ENCODE data around the gene VSIR. TPM values are rescaled to one million over a fixed set of nuclear protein-coding genes. Genes with fewer than 3 reads are reported as not detected.

The VSIR gene
- total RNA-seq, 6 experiments from 2014 or later = 6.1 to 17.1 (median 10.1) TPM

- H3K27ac ChIP-seq = peak overlapping the region; percentile 78 to 84 (median 79)
- H3K4me3 ChIP-seq = peak overlapping the region in 1 of 3 donors; percentile 56
- WGBS (ENCODE audit: insufficient coverage, low coverage, low lambda C conversion rate, missing lambda C conversion rate) = 0% methylated on average over 1 of the region's 2 CpGs
- no peaks in the 10 kb centered on the region for H3K36me3 ChIP-seq
- H3K9me3 ChIP-seq = no peaks in the 10 kb centered on the region
- H3K4me1 ChIP-seq = peaks cover 0 to 26% (median 8%) of the 10 kb centered on the region in 4 donors
- intact Hi-C loops (cut with DNase I) = no loop called here
- no peaks in the 10 kb centered on the region for H3K27me3 ChIP-seq
- ATAC-seq (no peak), DNase-seq (no peak)
- no peak for TF ChIP-seq CTCF (IDR thresholded peaks at IDR 0.05)
- no peak for TF ChIP-seq POLR2A (IDR thresholded peaks at IDR 0.05)
Measured at GRCh38 chr10:71771204-71771603, 2.1 kb downstream of the VSIR start.

GRCh38 chr10:71770789-71771188 is 2.5 kb downstream of the VSIR start:
- ATAC-seq (peak in 1 of 4 donors; percentile 2), DNase-seq (no peak)
- TF ChIP-seq CTCF (IDR thresholded peaks at IDR 0.05) (no peak), POLR2A (IDR thresholded peaks at IDR 0.05) (peak; percentile 39)
- Histone ChIP-seq H3K27ac (peak overlapping the region; percentile 78 to 84 (median 79)), H3K4me1 (peaks cover 0 to 24% (median 8%) of the 10 kb centered on the region in 4 donors), H3K27me3 (no peaks in the 10 kb centered on the region), H3K36me3 (no peaks in the 10 kb centered on the region), H3K9me3 (no peaks in the 10 kb centered on the region), H3K4me3 (peak overlapping the region in 1 of 3 donors; percentile 2)
- intact Hi-C loops (cut with DNase I) = no loop called here
- WGBS (ENCODE audit: insufficient coverage, low coverage, low lambda C conversion rate, missing lambda C conversion rate) = 90% methylated on average over 2 of the region's 3 CpGs

GRCh38 chr10:71770255-71770654 is 3.1 kb downstream of the VSIR start:
- DNase-seq (no peak), ATAC-seq (no peak)
- WGBS (ENCODE audit: insufficient coverage, low coverage, low lambda C conversion rate, missing lambda C conversion rate) = no CpG with 5 or more reads among the region's 3 CpGs
- TF ChIP-seq POLR2A (IDR thresholded peaks at IDR 0.05) = no peak
- no peak for TF ChIP-seq CTCF (IDR thresholded peaks at IDR 0.05)
- no peaks in the 10 kb centered on the region for H3K27me3 ChIP-seq
- H3K4me3 ChIP-seq = peak overlapping the region in 1 of 3 donors; percentile 2
- H3K4me1 ChIP-seq = peaks cover 0 to 24% (median 8%) of the 10 kb centered on the region in 4 donors
- no peaks in the 10 kb centered on the region for H3K36me3 ChIP-seq
- H3K9me3 ChIP-seq = no peaks in the 10 kb centered on the region
- intact Hi-C loops (cut with DNase I) = no loop called here
- peak overlapping the region; percentile 64 to 79 (median 78) for H3K27ac ChIP-seq

GRCh38 chr10:71769279-71769823 is 4.0 kb downstream of the VSIR start:
- no peaks in the 10 kb centered on the region for H3K27me3 ChIP-seq
- intact Hi-C loops (cut with DNase I) = no loop called here
- TF ChIP-seq POLR2A (IDR thresholded peaks at IDR 0.05) = no peak
- TF ChIP-seq CTCF (IDR thresholded peaks at IDR 0.05) = no peak
- ATAC-seq (no peak), DNase-seq (peak in 1 of 3 donors; percentile 4)
- H3K4me3 ChIP-seq = no peak overlapping the region
- peak overlapping the region; percentile 64 to 79 (median 78) for H3K27ac ChIP-seq
- WGBS (ENCODE audit: insufficient coverage, low coverage, low lambda C conversion rate, missing lambda C conversion rate) = 47% methylated on average over 5 of the region's 5 CpGs
- no peaks in the 10 kb centered on the region for H3K9me3 ChIP-seq
- H3K36me3 ChIP-seq = no peaks in the 10 kb centered on the region
- H3K4me1 ChIP-seq = peaks cover 0 to 24% (median 8%) of the 10 kb centered on the region in 4 donors

Measured in right lobe of liver (tissue), 6 donors.